RPMI7951 (cell line): ENCODE data around the gene KLHL41. TPM values are rescaled to one million over a fixed set of nuclear protein-coding genes. Genes with fewer than 3 reads are reported as not detected.
"Not testable (repeated sequence)": the region's sequence is repeated elsewhere in the genome, so short reads cannot be mapped to it uniquely, and the experiment has no call there.

Source experiments
- DNase-seq: peaks from one replicate; pipeline ENCODE4 v3.0.0-alpha.2; 2012; ENCODE audit warnings: low read depth
- total RNA-seq: library from RNA; depleted of rRNA; stranded (reverse); fragments of >200 nt; shearing (Covaris generic); gene quantifications from 2 replicates; pipeline ENCODE4 v1.2.3, GENCODE V29; 2014; rRNA removed

The KLHL41 gene
- total RNA-seq, 1 experiment from 2014 or later = 0.12 TPM

- DNase-seq = no peak
These were observed 63.3 kb downstream of the KLHL41 start for GRCh38 chr2:169572821-169573159.

GRCh38 chr2:169573160-169573973 lies 63.9 kb downstream of the KLHL41 start, which contains the start of gene FASTKD1:
FASTKD1 (minus strand) TSS chr2:169573865; CDS start chr2:169572029, 1,836 bp downstream.
- DNase-seq = peak; percentile 87

GRCh38 chr2:169573974-169574299 lies 64.4 kb downstream of the KLHL41 start:
- DNase-seq = no peak

- DNase-seq = not testable (repeated sequence)
These were observed 65.0 kb downstream of the KLHL41 start for GRCh38 chr2:169574539-169574938.

- DNase-seq = not testable (repeated sequence)
These were observed 65.8 kb downstream of the KLHL41 start for GRCh38 chr2:169575264-169575663.

Other genes with a start within 250 kb of the KLHL41 start
- gene LRP2, start 147.2 kb upstream of the KLHL41 start, total RNA-seq = not detected in 2 replicates
- gene BBS5, start 30.2 kb upstream of the KLHL41 start, total RNA-seq = 2.2 and 3.1 TPM in 2 replicates
- 19.2 and 23.8 TPM in 2 replicates for gene FASTKD1, start 64.2 kb downstream of the KLHL41 start, total RNA-seq
- 20.4 and 25.4 TPM in 2 replicates for gene PPIG, start 74.6 kb downstream of the KLHL41 start, total RNA-seq
- not detected in 2 replicates for gene CFAP210, start 184.7 kb downstream of the KLHL41 start, total RNA-seq
- gene PHOSPHO2, start 184.8 kb downstream of the KLHL41 start, total RNA-seq = 2.5 and 6.5 TPM in 2 replicates
- gene KLHL23, start 224.1 kb downstream of the KLHL41 start, total RNA-seq = 6.0 and 8.9 TPM in 2 replicates